NAMALWA (cell line): ENCODE results near the gene CPT2.
"Not testable (repeated sequence)": the region's sequence is repeated elsewhere in the genome, so short reads cannot be mapped to it uniquely, and the experiment has no call there.

Experiments
- DNase-seq: peaks from one replicate; pipeline ENCODE4 v3.0.0-alpha.2; 2015; ENCODE audit warnings: low spot score

Gene CPT2

DNA sequence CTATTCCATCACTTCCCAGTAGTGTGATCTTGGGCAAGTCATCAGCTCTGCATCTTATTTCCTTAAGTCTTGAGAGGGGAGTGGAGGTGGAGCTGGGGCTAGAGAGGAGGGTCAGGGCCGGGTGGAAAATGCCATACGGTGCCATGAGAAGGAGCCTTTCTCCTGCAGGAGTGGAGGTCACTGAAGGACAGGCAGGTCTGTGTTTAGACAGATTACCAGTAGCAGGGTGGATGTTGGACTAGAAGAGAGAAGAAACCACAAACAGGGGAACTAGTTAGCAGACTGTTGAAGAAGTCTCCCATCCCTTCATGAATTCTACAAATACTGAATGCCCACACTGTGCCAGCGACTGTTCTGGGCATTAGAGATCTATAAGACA lies 13.9 kb upstream of the CPT2 start:
- DNase-seq = no peak

DNA sequence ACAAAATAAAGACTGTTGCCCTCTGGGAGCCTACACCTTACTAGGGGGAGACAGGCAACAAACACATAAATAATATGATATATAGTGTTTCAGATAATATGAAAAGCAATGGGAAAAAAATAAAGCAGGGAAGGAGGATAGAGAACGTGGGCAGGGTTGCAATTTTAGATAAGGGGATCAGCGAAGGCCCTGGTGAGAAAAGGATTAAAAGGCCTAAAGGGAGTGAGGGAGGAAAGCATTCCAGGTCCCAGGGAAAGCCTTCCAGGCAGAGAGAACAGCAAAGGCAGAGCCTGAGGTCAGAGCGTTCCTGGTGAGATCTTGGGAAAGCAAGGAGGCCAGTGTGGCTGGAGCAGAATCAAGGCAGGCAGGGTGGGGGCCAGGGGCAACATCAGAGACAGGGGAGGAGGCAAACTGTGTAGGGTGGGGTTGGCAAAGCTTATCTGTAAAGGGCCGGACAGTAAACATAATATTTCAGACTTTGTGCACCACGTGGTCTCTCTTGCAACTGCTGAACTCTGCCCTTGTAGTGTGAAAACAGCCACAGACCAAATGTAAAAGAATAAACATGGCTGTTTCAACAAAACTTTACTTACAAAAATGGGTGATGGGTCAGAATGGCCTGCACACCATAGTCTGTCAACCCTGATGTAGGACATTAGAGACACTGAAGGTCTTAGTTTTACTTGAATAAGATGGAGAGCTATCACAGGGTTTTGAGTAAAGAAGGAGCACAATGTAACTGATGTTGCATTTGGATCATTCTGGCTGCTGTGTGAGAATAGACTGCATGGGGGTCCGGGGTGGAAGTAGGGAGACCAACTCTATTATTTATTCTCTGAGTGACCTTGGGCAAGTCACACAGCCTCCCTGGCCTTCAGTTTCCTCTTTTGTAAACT lies 13.3 kb upstream of the CPT2 start:
- DNase-seq = no peak

DNA sequence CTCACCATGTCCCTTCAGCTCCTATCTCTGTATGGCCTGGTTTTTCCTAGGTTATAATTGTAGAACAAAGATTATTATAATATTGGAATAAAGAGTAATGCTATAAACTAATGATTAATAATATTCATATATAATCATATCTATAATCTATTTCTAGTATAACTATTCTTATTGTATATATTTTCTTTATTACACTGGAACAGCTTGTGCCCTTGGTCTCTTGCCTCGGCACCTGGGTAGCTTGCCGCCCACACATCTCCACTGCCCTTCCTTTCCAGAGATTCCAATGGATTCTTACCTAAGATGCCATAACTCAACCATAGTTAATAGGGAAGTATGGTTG lies 10.7 kb upstream of the CPT2 start:
- DNase-seq = not testable (repeated sequence)

DNA sequence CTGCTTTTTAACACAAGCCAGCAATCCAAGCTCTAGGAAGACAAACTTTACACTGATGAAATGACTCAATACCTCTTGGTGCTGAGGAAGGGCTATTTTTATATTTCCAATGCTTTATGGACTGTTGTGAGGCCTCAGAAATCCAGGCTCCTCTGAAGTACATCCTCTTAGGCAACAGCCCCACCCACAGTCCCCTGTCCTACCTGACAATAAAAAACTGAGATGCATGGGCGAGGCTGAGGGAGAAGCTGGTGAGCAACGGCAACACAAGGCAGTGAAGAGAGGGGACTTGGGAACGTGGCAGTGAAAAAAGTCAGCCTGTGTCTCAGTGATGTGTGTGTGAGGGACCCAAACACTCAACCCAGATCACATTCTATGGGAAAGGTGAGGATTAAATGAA lies 10.1 kb upstream of the CPT2 start:
- no peak for DNase-seq

DNA sequence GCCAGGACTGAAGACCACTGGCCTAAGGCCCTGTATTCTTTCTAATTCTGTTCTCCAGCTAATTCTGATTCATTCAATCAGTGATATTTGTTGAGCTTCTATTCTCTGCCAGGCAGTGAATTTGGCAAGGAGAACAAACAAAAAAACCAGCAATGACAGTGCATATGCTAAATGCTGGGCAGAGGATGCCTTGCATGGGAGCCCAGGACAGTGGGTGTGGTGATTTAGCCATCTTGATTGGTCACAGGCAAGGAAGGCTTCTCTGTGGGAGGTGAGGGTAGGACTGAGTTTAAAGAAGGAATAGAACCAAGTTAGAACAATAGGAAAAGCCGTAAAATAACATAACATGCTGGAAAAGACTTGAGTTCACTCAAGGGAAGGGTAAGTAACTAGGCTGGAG lies 9.2 kb upstream of the CPT2 start:
- no peak for DNase-seq

DNA sequence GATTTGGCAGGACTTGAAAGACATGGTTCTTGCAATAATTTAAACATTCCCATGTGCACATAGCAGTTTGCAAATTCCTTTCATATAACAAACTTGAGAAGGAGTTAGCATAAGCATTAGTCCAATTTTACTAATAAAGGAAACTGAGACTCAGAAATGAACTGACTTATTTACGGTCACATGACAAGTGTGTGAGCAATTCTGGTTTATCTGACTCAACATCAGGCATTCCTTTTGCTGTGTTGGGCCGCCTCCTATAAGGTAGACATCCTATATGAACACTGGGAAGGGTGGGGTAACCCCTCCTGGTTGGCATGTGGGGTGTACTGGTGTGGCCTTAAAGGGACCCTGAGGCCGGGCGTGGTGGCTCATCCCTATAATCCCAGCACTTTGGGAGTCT lies 8.5 kb upstream of the CPT2 start:
- no peak for DNase-seq

DNA sequence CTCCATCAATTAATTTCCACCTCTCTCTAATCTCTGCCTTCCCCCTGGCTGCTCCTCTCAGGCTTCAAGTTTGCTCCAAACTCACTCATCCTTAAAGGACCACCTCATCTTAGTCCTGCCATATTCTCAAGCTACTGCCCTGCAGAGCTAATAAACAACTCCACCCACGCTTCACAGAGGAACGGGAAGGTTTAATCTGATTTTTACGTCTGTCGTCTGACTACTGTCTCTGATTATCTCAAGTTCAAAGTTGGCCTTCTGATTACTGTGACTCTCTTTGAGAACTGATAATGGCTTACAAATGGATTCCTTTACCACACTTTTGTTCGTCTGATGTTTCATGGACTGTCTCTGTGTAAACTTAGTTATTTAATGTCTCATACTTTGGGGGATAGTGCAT lies 7.6 kb upstream of the CPT2 start:
- DNase-seq = no peak

DNA sequence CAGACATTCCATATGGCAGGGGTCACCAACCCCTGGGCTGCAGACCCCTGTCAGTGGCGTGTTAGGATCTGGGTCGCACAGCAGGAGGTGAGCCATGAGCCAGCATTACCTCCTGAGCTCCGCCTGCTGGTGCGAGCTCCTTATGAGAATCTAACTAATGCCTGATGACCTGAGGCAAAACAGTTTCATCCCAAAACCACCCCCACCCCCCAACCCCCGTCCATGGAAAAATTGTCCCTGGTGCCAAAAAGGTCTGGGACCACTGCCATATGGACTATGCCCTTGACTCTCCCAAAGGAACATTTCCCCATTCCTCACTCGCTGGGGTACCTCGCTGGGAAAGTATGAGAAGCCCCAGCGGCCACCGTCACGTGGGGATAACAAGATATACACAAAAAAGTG lies 6.4 kb upstream of the CPT2 start:
- DNase-seq = no peak

DNA sequence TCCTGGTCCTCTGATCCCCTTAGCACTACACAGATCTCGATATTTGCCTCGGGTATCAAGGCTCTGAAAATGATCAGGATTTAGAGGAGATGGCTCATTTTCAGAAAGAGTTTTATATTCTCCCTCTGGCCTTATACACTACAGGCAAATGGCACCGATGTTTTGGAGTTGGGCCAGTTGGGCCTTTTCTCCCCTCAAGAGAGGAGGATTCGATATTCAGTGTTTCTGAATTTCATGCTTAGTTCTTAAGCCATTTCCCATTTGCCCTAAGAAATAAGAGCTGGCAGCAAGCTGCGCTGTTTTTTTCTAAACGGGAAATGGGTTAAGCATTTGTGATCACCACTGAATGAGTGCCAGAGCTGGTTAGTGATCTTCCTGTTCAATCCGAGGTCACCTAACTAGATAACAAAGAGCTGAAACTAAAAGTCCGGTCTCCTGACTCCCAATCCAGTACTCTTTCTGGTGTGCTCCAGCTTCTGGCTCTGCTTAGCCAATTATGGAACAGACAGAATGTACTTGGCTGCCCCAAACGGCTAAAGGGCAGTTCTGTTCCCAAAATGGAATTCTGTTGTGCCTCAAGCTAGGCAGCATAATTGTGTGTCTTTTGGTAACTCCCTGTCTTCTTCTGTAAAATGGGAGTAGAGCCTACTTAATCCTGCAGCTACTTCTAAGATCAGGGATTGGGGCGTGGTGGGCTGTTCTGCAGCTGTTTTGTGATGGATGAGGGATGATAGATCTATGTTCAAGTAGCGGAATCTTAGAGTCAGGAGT lies 1.2 kb upstream of the CPT2 start:
- no peak for DNase-seq

DNA sequence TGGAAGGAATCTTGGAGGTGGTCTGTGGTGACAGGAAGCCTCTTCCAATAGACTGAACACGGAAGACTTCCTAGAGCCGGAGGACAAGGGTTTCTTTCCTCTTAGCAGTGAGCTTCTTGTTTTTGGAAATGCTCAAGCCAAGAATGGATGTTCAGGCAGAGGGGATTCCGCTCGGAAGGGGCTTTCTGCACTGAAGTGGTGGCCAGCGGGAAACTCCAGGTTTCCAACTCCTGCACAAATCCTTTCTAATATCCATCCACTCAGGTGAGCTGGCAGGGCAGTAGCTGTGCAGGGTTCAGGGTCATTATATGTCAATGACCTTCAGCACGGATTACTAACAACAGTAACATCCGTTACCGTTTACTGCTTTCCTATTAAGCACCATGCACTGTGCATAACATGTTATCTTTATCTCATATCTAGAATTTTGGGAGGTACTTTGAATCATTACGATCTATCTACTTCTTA lies 573 bp upstream of the CPT2 start:
- DNase-seq = no peak

DNA sequence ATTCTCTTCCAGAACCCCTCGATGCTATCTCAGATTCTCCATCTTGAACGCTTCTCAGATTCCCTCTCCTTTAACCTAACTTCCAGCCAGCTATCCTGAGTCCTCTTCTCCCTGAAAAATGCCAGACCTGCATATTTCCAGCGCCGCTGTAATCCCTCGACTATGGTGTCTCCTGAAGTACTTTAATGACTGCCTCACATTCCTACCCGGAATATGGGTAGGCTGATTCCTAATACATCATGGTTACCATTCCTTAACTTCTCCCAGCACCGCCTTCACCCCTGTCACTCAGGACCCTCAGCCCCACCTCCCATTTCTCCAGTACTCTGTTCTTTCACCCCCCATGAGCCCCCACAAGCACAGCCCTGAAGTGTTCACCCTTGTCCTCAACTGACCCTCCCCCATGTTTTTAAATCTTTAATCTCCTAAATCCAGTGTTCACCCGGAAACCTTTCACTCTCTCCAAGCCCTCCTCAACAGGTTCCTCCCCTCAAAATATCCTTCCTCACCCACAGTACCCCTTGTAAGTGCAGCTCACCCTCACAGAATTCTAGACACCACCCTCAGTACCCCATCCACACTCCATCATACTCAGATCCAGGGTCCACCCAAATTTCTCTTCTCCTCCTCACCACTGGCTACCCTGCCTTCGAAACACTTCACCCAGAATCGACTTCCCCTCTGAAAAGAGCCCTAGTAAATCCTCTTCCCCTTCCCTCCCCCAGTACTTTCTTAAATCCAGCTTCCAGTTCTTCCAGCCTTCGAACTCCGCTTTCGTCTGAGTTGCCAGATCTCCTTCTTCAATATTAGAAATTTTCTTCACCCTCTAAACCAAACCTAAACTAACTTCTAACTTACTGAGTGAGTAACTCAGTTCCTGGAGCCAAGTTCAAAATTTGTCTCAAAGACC lies 922 bp downstream of the CPT2 start:
- no peak for DNase-seq

DNA sequence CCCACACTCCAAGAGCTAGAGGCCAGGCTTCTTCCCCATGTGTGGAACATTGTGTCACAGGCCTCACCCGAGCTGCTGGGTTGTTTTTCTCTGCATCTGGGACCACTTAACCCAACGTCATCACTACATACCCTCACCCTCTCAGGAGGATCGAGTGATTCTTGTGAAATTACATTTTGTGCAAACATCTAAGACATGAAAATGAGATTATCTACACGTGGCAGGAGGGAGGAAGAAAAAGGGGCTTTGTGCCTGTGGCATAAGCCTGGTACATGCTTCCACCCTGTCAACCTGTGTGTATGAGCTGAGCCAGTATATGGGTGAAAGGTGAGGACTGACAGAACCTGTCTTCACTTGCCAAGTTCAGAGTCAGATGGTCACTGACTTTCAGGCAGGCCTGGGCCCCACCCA lies 1.6 kb downstream of the CPT2 start:
- DNase-seq = no peak

DNA sequence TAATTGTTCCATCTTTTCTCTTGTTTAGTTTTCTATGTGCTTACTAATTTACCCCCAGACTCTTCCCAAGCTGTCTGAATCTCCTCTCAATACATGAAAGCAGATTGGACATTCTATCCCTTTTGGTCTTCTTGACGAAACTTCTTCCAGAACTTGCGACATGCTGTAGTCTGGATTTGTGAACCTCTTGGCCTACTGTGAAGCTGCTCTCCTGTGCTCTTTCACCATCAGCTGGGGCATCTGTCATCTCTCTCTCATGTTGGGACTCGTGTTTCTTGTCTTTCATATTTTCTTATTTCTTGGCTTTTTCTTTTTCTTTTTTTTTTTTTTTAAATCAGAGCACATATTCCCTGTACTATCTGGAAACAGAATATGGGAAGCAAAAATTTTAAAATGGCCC lies 6.8 kb downstream of the CPT2 start:
- no peak for DNase-seq

DNA sequence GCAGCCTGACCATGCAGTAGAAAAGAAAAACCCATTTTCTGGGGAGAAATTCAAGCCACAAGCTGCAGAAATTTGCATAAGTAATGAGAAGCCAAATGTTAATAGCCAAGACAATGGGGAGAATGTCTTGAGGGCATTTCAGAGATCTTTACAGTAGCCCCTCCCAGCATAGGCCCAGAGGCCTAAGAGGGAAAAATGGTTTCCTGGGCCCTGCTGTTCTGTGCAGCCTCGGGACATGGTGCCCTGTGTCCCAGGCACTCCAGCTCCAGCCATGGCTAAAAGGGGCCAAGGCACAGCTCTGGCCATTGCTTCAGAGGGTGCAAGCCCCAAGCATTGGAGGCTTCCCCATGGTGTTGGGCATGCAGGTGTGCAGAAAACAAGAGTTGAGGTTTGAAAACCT lies 8.9 kb downstream of the CPT2 start:
- DNase-seq = not testable (repeated sequence)

DNA sequence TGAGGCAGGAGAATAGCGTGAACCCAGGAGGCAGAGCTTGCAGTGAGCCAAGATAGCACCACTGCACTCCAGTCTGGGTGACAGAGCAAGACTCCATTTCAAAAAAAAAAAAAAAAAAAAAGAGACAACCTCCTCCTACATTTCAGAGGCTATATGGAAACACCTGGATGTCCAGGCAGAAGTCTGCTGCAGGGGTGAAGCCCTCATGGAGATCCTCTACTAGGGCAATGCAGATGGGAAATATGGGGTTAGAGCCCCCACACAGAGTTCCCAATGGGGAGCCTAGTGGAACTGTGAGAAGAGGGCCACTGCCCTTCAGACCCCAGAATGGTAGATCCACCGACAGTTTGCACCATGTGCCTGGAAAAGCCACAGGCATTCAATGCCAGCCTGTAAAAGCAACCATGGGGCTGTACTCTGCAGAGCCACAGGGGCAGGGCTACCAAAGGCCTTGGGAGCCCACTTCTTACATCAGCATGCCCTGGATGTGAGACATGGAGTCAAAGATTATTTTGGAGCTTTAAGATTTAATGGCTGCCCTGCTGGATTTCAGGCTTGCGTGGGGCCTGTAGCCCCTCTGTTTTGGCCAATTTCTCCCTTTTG lies 9.6 kb downstream of the CPT2 start:
- DNase-seq = peak; percentile 35

DNA sequence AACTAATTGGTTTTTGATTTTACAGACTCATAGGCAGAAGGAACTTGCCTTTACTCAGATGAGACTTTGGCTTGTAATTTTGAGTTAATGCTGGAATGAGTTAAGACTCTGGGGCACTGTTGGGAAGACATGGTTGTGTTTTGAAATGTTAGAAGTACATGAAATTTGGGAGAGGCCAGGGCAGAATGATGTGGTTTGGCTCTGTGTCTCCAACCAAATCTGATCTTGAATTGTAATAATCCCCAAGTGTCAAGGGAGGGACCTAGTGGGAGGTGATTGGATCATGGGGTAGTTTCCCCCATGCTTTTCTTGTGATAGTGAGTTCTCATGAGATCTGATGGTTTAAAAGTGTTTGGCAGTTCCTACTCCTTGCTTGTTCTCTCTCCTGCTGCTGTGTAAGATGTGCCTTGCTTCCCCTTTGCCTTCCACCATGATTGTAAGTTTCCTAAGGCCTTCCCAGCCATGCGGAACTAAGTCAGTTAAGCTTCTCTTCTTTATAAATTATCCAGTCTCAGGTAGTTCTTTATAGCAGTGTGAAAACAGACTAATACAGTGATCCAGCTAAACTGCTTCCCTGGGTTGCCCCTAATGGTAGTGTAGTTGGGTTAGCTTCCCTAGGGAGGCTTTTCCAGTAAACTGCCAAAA lies 10.2 kb downstream of the CPT2 start:
- DNase-seq = no peak

DNA sequence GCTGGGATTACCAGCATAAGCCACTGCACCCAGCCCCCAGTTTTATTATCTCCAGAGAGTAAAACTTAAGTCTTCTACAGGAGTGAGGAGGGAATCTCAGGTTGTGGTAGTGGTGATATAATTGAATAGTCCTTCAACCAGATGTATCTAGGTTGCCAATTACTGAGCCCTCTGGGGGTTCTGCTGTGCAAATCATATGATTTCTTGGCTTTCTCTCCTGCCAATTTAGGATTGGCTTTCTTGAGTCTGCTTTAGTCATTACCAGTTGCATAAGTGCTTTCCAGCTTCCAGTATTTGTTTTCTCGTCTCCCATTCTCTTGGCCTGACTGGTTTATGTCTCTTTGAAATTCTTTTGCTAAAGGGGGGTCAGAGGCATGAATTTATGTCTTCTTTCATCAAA lies 11.1 kb downstream of the CPT2 start:
- DNase-seq = no peak

DNA sequence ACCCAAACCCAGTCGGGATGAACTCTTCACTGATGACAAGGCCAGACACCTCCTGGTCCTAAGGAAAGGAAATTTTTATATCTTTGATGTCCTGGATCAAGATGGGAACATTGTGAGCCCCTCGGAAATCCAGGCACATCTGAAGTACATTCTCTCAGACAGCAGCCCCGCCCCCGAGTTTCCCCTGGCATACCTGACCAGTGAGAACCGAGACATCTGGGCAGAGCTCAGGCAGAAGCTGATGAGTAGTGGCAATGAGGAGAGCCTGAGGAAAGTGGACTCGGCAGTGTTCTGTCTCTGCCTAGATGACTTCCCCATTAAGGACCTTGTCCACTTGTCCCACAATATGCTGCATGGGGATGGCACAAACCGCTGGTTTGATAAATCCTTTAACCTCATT lies 13.7 kb downstream of the CPT2 start:
- no peak for DNase-seq

DNA sequence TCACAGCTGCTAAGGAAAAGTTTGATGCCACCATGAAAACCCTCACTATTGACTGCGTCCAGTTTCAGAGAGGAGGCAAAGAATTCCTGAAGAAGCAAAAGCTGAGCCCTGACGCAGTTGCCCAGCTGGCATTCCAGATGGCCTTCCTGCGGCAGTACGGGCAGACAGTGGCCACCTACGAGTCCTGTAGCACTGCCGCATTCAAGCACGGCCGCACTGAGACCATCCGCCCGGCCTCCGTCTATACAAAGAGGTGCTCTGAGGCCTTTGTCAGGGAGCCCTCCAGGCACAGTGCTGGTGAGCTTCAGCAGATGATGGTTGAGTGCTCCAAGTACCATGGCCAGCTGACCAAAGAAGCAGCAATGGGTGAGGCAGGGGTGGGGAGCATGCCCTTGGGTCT lies 14.3 kb downstream of the CPT2 start:
- no peak for DNase-seq

DNA sequence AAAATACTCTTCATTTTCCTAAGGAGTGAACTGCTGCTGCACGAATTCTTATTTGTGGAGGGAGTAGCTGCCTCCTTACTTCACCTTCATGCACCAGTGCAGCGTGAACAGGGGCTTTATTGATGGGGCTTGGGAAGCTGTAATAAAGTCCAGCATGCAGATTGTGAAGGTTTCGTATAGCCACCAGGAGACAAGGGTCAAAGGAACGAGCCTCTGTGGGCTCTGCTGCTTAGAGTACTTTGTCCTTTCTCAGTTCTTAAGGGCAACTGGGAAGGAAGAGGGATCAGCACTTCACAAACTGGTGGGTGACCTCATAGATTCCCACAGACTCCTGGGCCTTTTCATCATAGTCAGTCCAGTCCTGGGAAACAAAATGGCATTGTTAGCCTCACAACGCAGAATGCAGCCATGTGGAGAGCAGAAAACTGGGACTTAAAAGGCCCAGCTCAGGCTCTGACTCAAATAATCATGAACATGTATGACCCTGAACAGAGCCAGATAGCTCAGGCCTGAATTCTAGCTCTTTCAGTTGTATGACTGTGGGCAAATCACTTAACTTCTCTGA lies 17.8 kb downstream of the CPT2 start:
- DNase-seq = no peak

DNA sequence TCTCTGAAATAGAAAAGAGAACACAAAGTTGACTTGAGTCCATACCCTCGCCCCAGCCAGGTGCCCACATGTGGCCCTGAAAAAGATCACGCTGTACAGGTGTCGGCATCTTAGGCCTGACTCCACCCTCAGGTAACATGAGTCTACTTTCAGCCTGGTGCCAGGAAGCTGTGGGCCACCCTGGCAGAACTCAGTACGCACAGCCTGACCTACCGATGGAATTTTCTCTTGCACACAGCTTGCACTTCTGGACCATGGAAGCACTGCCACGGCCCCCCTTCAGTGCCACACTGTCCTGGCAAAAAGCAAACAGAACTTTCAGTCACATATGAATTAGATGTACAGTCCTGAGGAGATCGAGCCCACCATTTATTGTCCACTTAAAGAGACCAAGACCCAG lies 21.6 kb downstream of the CPT2 start:
- DNase-seq = no peak
